GM12878 (cell line): ENCODE measurements around the gene TUNAR.

Experiments
- IRF3 ChIP-seq: fragments of 450-650 bp; IDR thresholded peaks from 2 replicates; pipeline ENCODE4 v1.6.1; 2014; ENCODE audit warnings: mild to moderate bottlenecking
- RAD21 ChIP-seq: IDR thresholded peaks from 2 replicates; pipeline ENCODE4 v1.6.1; 2011; ENCODE audit warnings: mild to moderate bottlenecking, low read depth, low read length, moderate library complexity; ENCODE audit not compliant: insufficient read depth
- TCF3 ChIP-seq: IDR thresholded peaks from 2 replicates; pipeline ENCODE4 v1.6.1; 2012; ENCODE audit warnings: low read depth, mild to moderate bottlenecking, low read length, borderline replicate concordance; ENCODE audit not compliant: insufficient read depth

DNA sequence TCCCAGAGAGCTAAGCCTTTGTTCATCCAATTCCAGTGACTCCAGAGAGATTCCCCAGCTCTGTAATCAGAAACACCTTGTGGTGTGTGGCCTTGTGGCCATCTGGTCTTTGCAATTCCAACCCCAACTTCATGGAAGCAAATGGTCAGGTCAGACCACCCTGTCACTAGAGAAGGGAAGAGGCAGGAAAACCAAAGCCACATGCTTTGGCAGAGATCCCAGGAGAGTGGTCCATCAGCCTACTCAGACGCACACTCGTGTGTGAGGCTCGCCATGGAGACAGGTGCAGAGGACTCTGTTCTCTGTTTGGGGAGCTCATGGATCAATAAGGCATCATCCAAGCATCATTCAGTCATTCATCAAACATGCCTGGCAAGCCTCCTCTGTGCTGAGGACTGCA, 46.2 kb upstream of the TUNAR start:
- TF ChIP-seq IRF3 (no peak), TCF3 (no peak), RAD21 (no peak)
